Lower lobe of right lung (tissue), 2 donors: ENCODE results near the gene TUBA1C. TPM values are rescaled to one million over a fixed set of nuclear protein-coding genes. Genes with fewer than 3 reads are reported as not detected.
A peak's percentile ranks its signal among the peaks of the same experiment; 100 is the strongest.
"Not testable (repeated sequence)": the region's sequence is repeated elsewhere in the genome, so short reads cannot be mapped to it uniquely, and the experiment has no call there.

Experiments
- ATAC-seq, 2 donors: fragments of 200-7000 bp; cut with Tn5 transposase; one replicate each; pipeline ENCODE4 v1.9.1; 2020 to 2022; ENCODE audit warnings: mild to moderate bottlenecking in 2 of 2, moderate library complexity in 2 of 2
- DNase-seq: peaks from one replicate; pipeline ENCODE4 v3.0.0-alpha.2; 2020
- H3K27ac ChIP-seq: fragments of 200-600 bp; one replicate; pipeline ENCODE4 v1.8.0; 2022
- H3K27me3 ChIP-seq: fragments of 200-600 bp; one replicate; pipeline ENCODE4 v1.8.0; 2022; ENCODE audit warnings: low read depth
- H3K36me3 ChIP-seq: fragments of 200-600 bp; one replicate; pipeline ENCODE4 v1.8.0; 2022; ENCODE audit warnings: mild to moderate bottlenecking
- H3K4me1 ChIP-seq: fragments of 200-600 bp; one replicate; pipeline ENCODE4 v1.8.0; 2022
- H3K4me3 ChIP-seq: fragments of 200-600 bp; one replicate; pipeline ENCODE4 v1.8.0; 2022; ENCODE audit warnings: mild to moderate bottlenecking
- H3K9me3 ChIP-seq: fragments of 200-600 bp; one replicate; pipeline ENCODE4 v1.8.0; 2022
- CTCF ChIP-seq: fragments of 200-600 bp; IDR thresholded peaks from one replicate; pipeline ENCODE4 v1.8.0; 2022; ENCODE audit warnings: antibody characterized with exemption, mild to moderate bottlenecking
- intact Hi-C: fragments of 100-400 bp; cut with DNase I; formaldehyde crosslinking; loops from one replicate; pipeline ENCODE4 v1.11.0; 2022
- total RNA-seq: library from RNA; stranded (reverse); fragmentation: NEBNext Ultra II Directional; extraction: Animal tissue kit (Norgen Biotek cat#: 25700); gene quantifications from one replicate; pipeline ENCODE4 v1.2.1, GENCODE V29; 2021
- donor health status: DM: no; HTN: yes; CAD: no; lungs with severe emphysema.

The TUBA1C gene
- total RNA-seq, 1 donor from 2014 or later, result 96.0 TPM

- H3K27ac ChIP-seq, result peak overlapping the region; percentile 100
- peaks cover 63% of the 10 kb centered on the region for H3K4me1 ChIP-seq
- ATAC-seq, result peak; percentile 69 to 74
- intact Hi-C loops, result no loop called here
- no peaks in the 10 kb centered on the region for H3K27me3 ChIP-seq
- DNase-seq, result no peak
- no peaks in the 10 kb centered on the region for H3K9me3 ChIP-seq
- H3K4me3 ChIP-seq, result peak overlapping the region; percentile 95
- H3K36me3 ChIP-seq, result peaks cover 8% of the 10 kb centered on the region
- no peak for TF ChIP-seq CTCF
Observed at GRCh38 chr12:49264466-49264872, 413 bp upstream of the TUBA1C start.

DNA sequence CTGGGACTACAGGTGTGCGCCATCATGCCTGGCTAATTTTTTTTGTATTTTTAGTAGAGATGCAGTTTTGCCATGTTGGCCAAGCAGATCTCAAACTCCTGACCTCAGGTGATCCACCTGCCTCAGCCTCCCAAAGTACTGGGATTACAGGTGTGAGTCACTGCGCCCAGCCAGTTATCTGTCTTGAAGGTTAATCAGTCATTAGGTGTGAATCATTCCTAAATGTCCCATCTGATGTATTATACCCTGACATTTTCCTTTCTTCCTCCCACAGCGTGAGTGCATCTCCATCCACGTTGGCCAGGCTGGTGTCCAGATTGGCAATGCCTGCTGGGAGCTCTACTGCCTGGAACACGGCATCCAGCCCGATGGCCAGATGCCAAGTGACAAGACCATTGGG lies 4.3 kb downstream of the TUBA1C start:
- DNase-seq, ATAC-seq, H3K4me3 ChIP-seq, H3K9me3 ChIP-seq, H3K27ac ChIP-seq, H3K27me3 ChIP-seq, intact Hi-C loops: not testable (repeated sequence)
- Histone ChIP-seq H3K4me1 (peaks cover 39% of the 10 kb centered on the region), H3K36me3 (peaks cover 52% of the 10 kb centered on the region)

DNA sequence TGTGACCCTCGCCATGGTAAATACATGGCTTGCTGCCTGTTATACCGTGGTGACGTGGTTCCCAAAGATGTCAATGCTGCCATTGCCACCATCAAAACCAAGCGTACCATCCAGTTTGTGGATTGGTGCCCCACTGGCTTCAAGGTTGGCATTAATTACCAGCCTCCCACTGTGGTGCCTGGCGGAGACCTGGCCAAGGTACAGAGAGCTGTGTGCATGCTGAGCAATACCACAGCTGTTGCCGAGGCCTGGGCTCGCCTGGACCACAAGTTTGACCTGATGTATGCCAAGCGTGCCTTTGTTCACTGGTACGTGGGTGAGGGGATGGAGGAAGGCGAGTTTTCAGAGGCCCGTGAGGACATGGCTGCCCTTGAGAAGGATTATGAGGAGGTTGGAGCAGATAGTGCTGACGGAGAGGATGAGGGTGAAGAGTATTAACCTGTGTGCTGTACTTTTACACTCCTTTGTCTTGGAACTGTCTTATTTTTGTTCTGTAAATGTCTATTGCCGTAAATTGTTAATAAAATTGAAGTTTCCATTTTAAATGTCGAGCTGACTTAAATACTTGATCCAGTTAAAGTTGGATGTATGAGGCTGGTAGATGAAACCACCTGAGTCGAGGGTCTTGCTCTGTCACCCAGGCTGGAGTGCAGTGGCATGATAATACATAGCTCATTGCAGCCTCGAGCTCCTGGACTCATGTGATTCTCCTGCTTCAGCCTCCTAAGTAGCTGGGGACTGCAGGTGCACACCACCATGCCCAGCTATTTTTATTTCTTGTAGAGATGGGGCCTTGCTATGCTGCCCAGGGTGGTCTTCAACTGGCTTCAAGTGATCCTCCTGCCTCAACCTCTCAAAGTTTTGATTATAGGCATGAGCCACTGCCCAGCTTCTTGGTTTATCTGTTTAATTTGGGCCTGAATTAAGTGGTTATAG lies 8.2 kb downstream of the TUBA1C start:
- no peak for DNase-seq

DNA sequence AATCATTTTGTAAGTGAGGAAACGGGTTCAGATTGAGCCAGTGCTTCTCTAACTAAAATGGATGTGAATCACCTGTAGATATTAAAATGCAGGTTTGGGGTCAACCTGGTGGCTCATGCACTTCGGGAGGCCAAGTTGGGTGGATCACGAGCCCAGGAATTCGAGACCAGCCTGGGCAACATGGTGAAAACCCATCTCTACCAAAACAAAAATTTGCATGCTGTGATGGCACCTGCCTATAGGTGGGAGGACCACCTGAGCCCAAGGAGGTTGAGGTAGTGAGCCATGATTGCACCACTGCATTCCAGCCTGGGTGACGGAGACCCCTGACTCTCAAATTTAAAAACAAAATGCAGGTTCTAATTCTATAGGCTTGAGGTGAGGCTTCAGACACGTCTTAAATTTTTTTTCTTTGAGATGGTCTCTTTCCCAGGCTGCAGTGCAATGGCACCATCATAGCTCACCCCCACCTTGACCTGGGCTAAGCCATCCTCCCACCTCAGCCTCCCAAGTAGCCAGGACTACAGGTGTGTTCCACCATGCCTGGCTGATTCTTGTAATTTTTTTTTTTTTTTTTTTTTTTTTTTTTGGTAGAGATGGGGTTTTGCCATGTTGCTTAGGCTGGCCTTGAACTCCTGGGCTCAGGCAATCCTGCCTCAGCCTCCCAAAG lies 9.0 kb downstream of the TUBA1C start:
- Histone ChIP-seq H3K4me1 (peaks cover 5% of the 10 kb centered on the region), H3K36me3 (peaks cover 47% of the 10 kb centered on the region), H3K27ac (no peak overlapping the region), H3K9me3 (no peaks in the 10 kb centered on the region), H3K27me3 (no peaks in the 10 kb centered on the region), H3K4me3 (no peak overlapping the region)
- DNase-seq (no peak), ATAC-seq (no peak)
- intact Hi-C loops, result no loop called here
- no peak for TF ChIP-seq CTCF

More for the DNA sequence above, 8.2 kb downstream of the TUBA1C start:
- H3K27me3 ChIP-seq, result no peaks in the 10 kb centered on the region
- intact Hi-C loops, result no loop called here
- no peak overlapping the region for H3K27ac ChIP-seq
- H3K4me1 ChIP-seq, result peaks cover 13% of the 10 kb centered on the region
- no peak overlapping the region for H3K4me3 ChIP-seq
- no peaks in the 10 kb centered on the region for H3K9me3 ChIP-seq
- H3K36me3 ChIP-seq, result peaks cover 47% of the 10 kb centered on the region
- no peak for TF ChIP-seq CTCF
- ATAC-seq, result no peak

DNA sequence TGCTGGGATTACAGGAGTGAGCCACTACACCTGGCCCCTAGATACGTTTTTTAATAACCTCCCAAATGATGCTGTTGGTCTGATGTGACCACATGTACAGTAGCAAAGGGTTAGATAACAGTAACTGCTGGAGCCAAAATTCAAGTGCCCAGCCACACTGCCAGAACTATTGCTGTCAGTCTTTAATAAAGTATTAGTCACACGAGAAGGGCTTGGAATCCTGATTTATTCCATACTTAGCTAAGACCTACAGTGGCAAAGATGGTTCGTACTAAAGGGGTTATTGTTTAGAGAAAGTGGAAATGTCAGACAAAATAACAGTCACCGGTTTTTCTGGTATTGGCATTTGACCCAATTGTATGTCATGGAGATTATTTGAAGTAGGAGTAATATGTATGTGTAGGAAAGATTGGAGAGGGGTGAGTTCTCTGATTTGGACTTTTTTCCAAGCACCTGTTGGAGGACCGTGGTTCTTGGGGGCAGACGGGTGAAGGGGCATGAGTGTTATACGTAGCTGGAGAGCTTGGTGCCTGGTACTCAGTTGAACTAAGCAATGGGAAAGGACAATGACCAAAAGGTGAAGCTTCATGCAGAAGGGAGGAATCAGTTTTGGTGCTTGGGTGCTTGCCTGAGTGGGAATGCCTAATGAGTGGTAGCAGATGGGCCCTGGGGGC lies 9.7 kb downstream of the TUBA1C start:
- intact Hi-C loops, result no loop called here

More for the DNA sequence above, 9.7 kb downstream of the TUBA1C start:
- Histone ChIP-seq H3K27me3 (no peaks in the 10 kb centered on the region), H3K9me3 (no peaks in the 10 kb centered on the region), H3K36me3 (peaks cover 43% of the 10 kb centered on the region), H3K27ac (no peak overlapping the region), H3K4me1 (peaks cover 3% of the 10 kb centered on the region), H3K4me3 (no peak overlapping the region)
- TF ChIP-seq CTCF, result no peak
- no peak for ATAC-seq
- DNase-seq, result no peak
